ENCODE data around the gene KIAA0319L. TPM values are rescaled to one million over a fixed set of nuclear protein-coding genes. Genes with fewer than 3 reads are reported as not detected.
A peak's percentile ranks its signal among the peaks of the same experiment; 100 is the strongest.

The KIAA0319L gene
- total RNA-seq, 4 donors from 2014 or later = 28.5 to 35.7 (median 32.7) TPM

GRCh38 chr1:35571263-35571662 is 14.1 kb upstream of the KIAA0319L start:
- Histone ChIP-seq H3K36me3 (peaks cover 0 to 13% (median 9%) of the 10 kb centered on the region in 4 donors), H3K9me3 (no peaks in the 10 kb centered on the region), H3K4me3 (no peak overlapping the region), H3K27ac (replicated peaks in 1 of 4) (no peak overlapping the region), H3K27me3 (peaks cover 0 to 70% (median 20%) of the 10 kb centered on the region in 4 donors), H3K4me1 (peaks cover 10 to 23% (median 13%) of the 10 kb centered on the region in 4 donors)
- TF ChIP-seq POLR2AphosphoS5 (IDR thresholded peaks at IDR 0.05) (no peak), EP300 (IDR thresholded peaks at IDR 0.05) (no peak), CTCF (IDR thresholded peaks at IDR 0.05) (no peak), POLR2A (IDR thresholded peaks at IDR 0.05; ENCODE audit: low read depth) (no peak)
- intact Hi-C loops (cut with DNase I) = no loop called here
- WGBS = 95% methylated on average over 7 of the region's 8 CpGs
- no peak for DNase-seq (ENCODE audit: extremely low spot score)

GRCh38 chr1:35570589-35571137 is 13.5 kb upstream of the KIAA0319L start:
- 92% methylated on average over 10 of the region's 10 CpGs for WGBS
- DNase-seq (ENCODE audit: extremely low spot score) = no peak
- peaks cover 10 to 20% (median 13%) of the 10 kb centered on the region in 4 donors for H3K4me1 ChIP-seq
- H3K27ac ChIP-seq (replicated peaks in 1 of 4) = no peak overlapping the region
- no peak overlapping the region for H3K4me3 ChIP-seq
- intact Hi-C loops (cut with DNase I) = no loop called here
- TF ChIP-seq POLR2A (IDR thresholded peaks at IDR 0.05; ENCODE audit: low read depth) = no peak
- no peak for TF ChIP-seq CTCF (IDR thresholded peaks at IDR 0.05)
- no peak for TF ChIP-seq POLR2AphosphoS5 (IDR thresholded peaks at IDR 0.05)
- TF ChIP-seq EP300 (IDR thresholded peaks at IDR 0.05) = no peak
- H3K36me3 ChIP-seq = peaks cover 0 to 19% (median 12%) of the 10 kb centered on the region in 4 donors
- H3K9me3 ChIP-seq = no peaks in the 10 kb centered on the region
- H3K27me3 ChIP-seq = peaks cover 0 to 64% (median 18%) of the 10 kb centered on the region in 4 donors

- H3K36me3 ChIP-seq = peaks cover 0 to 26% (median 18%) of the 10 kb centered on the region in 4 donors
- intact Hi-C loops (cut with DNase I) = loop anchor here (2.0 kb wide), 1 partner anchor 157 kb away; no protein-coding TSS in a partner anchor
- H3K4me3 ChIP-seq = no peak overlapping the region
- DNase-seq (ENCODE audit: extremely low spot score) = no peak
- H3K27ac ChIP-seq (replicated peaks in 1 of 4) = no peak overlapping the region
- no peaks in the 10 kb centered on the region for H3K9me3 ChIP-seq
- TF ChIP-seq CTCF (IDR thresholded peaks at IDR 0.05) (no peak), POLR2A (IDR thresholded peaks at IDR 0.05; ENCODE audit: low read depth) (no peak), EP300 (IDR thresholded peaks at IDR 0.05) (no peak), POLR2AphosphoS5 (IDR thresholded peaks at IDR 0.05) (no peak)
- H3K4me1 ChIP-seq = peaks cover 10 to 20% (median 13%) of the 10 kb centered on the region in 4 donors
- H3K27me3 ChIP-seq = peaks cover 0 to 57% (median 18%) of the 10 kb centered on the region in 4 donors
- 86% methylated on average over 1 of the region's 1 CpG for WGBS
Measured at GRCh38 chr1:35569936-35570335, 12.7 kb upstream of the KIAA0319L start.

GRCh38 chr1:35568975-35569395 is 11.8 kb upstream of the KIAA0319L start:
- intact Hi-C loops (cut with DNase I) = loop anchor here (2.0 kb wide), 1 partner anchor 158 kb away; no protein-coding TSS in a partner anchor
- Histone ChIP-seq H3K4me1 (peaks cover 10 to 16% (median 12%) of the 10 kb centered on the region in 4 donors), H3K36me3 (peaks cover 0 to 32% (median 23%) of the 10 kb centered on the region in 4 donors), H3K4me3 (no peak overlapping the region), H3K27ac (replicated peaks in 1 of 4) (no peak overlapping the region), H3K27me3 (peaks cover 0 to 47% (median 15%) of the 10 kb centered on the region in 4 donors), H3K9me3 (no peaks in the 10 kb centered on the region)
- TF ChIP-seq EP300 (IDR thresholded peaks at IDR 0.05) (no peak), CTCF (IDR thresholded peaks at IDR 0.05) (peak; percentile 68 to 80 (median 76)), POLR2AphosphoS5 (IDR thresholded peaks at IDR 0.05) (peak in 1 of 2 donors; percentile 16), POLR2A (IDR thresholded peaks at IDR 0.05; ENCODE audit: low read depth) (no peak)
- WGBS = 17% methylated on average over 4 of the region's 4 CpGs
- DNase-seq (ENCODE audit: extremely low spot score) = no peak

Data from esophagus muscularis mucosa (tissue), 4 donors.